SU-DHL-6 (cell line): ENCODE results near the gene PRKCE.

Source experiments
- CTCF ChIP-seq: fragments of 200-600 bp; sonication (generic); IDR thresholded peaks from one replicate; pipeline ENCODE4 v1.5.1; 2017; ENCODE audit warnings: antibody characterized with exemption, mild to moderate bottlenecking, low read length, moderate library complexity; ENCODE audit not compliant: insufficient read depth, poor library complexity, severe bottlenecking
- EZH2phosphoT487 ChIP-seq: fragments of 200-600 bp; sonication (generic), shearing (Covaris generic); conservative IDR thresholded peaks from 2 replicates; pipeline ENCODE4 v1.6.1; 2018; ENCODE audit warnings: mild to moderate bottlenecking, antibody characterized with exemption, low read length, moderate library complexity, mixed read lengths

- no peak for TF ChIP-seq CTCF
- no peak for TF ChIP-seq EZH2phosphoT487
Measured at GRCh38 chr2:46042711-46043110, 391.2 kb downstream of the PRKCE start.
